HepG2 (cell line): Measurements from ENCODE around the gene ANKRD6. TPM values are rescaled to one million over a fixed set of nuclear protein-coding genes. Genes with fewer than 3 reads are reported as not detected.

ENCODE experiments used
- AKNA ChIP-seq: sonication (generic); formaldehyde crosslinking; IDR thresholded peaks from 2 replicates; pipeline ENCODE4 v1.4.0; 2020; ENCODE audit warnings: missing genetic modification reagents, borderline replicate concordance
- ETS1 ChIP-seq: sonication (generic); formaldehyde crosslinking; IDR thresholded peaks from 2 replicates; pipeline ENCODE4 v1.4.0; 2020; ENCODE audit warnings: missing genetic modification reagents
- NCOA5 ChIP-seq: sonication (generic); formaldehyde crosslinking; IDR thresholded peaks from 2 replicates; pipeline ENCODE4 v1.4.0; 2020; ENCODE audit warnings: missing genetic modification reagents
- SIN3A ChIP-seq: IDR thresholded peaks from 2 replicates; pipeline ENCODE4 v1.6.1; 2011; ENCODE audit warnings: low read depth, mild to moderate bottlenecking, control low read depth, low read length, borderline replicate concordance
- SRF ChIP-seq: IDR thresholded peaks from 2 replicates; pipeline ENCODE4 v1.6.1; 2011; ENCODE audit warnings: mild to moderate bottlenecking, low read depth, low read length, moderate library complexity
- STAG1 ChIP-seq: sonication (generic); formaldehyde crosslinking; IDR thresholded peaks from 2 replicates; pipeline ENCODE4 v1.4.0; 2020; ENCODE audit warnings: missing genetic modification reagents
- TERF1 ChIP-seq: sonication (generic); formaldehyde crosslinking; IDR thresholded peaks from 2 replicates; pipeline ENCODE4 v1.8.0; 2022; ENCODE audit warnings: mild to moderate bottlenecking, missing genetic modification reagents, moderate library complexity
- ZBTB25 ChIP-seq: IDR thresholded peaks from 2 replicates; pipeline ENCODE4 v1.6.1; 2018; ENCODE audit warnings: missing genetic modification reagents
- ZFAT ChIP-seq: sonication (generic); formaldehyde crosslinking; conservative IDR thresholded peaks from 2 replicates; pipeline ENCODE4 v1.8.1; 2023; ENCODE audit warnings: missing genetic modification reagents, inconsistent platforms
- ZFY ChIP-seq: sonication (generic); formaldehyde crosslinking; IDR thresholded peaks from 2 replicates; pipeline ENCODE4 v1.4.0; 2020; ENCODE audit warnings: missing genetic modification reagents
- ZNF34 ChIP-seq: sonication (generic); formaldehyde crosslinking; IDR thresholded peaks from 2 replicates; pipeline ENCODE4 v1.4.0; 2020; ENCODE audit warnings: mild to moderate bottlenecking, missing genetic modification reagents, borderline replicate concordance
- ZNF687 ChIP-seq: sonication (generic); formaldehyde crosslinking; IDR thresholded peaks from 2 replicates; pipeline ENCODE4 v1.5.1; 2020; ENCODE audit warnings: mild to moderate bottlenecking, missing genetic modification reagents, moderate library complexity
- ZNF83 ChIP-seq: sonication (generic); formaldehyde crosslinking; IDR thresholded peaks from 2 replicates; pipeline ENCODE4 v1.4.0; 2020; ENCODE audit warnings: missing genetic modification reagents, mild to moderate bottlenecking, borderline replicate concordance
- polyA plus RNA-seq, 8 experiments: library from polyadenylated mRNA; depleted of rRNA in 3 of 8; stranded (reverse) in 7 of 8; unstranded in 1 of 8; fragments of >200 nt; fragmentation: Illumina TruSeq in 4 of 8; extraction: Trizol in 4 of 8; gene quantifications; 2 replicates each; pipeline versions ENCODE4 v1.2.1 to v1.2.3, GENCODE V29; 2011 to 2016; ENCODE audit warnings: low read depth in 4 of 8, missing spikeins in 1 of 8, mixed read lengths in 1 of 8; ENCODE audit not compliant: insufficient read depth in 1 of 8
- total RNA-seq, 5 experiments: library from RNA; depleted of rRNA; stranded (reverse); fragments of >200 nt; fragmentation: Illumina TruSeq; extraction: Trizol; gene quantifications; 2 replicates each; pipeline ENCODE4 v1.2.3, GENCODE V29; 2016; ENCODE audit warnings: low read depth in 1 of 5

The ANKRD6 gene
- total and polyA plus RNA-seq, 2 of the 13 experiments (the other 11 are each of a cell fraction or from before 2014, with no cell fraction given) = 0.18 to 0.36 TPM

- TF ChIP-seq ZNF687 (CRISPR knock-in tag) = peak; percentile 94
- no peak for TF ChIP-seq ZBTB25 (CRISPR knock-in tag)
- peak; percentile 81 for TF ChIP-seq ZFY (CRISPR knock-in tag)
- peak; percentile 71 for TF ChIP-seq SIN3A
- no peak for TF ChIP-seq NCOA5 (CRISPR knock-in tag)
- TF ChIP-seq ETS1 = no peak
- no peak for TF ChIP-seq ZNF34 (CRISPR knock-in tag)
- peak; percentile 88; the same call in 1 of the 2 replicates for TF ChIP-seq ZNF83 (CRISPR knock-in tag)
- TF ChIP-seq ZFAT (CRISPR knock-in tag) = no peak; the same call in 1 of the 2 replicates
- no peak for TF ChIP-seq SRF
- no peak for TF ChIP-seq STAG1 (CRISPR knock-in tag)
- TF ChIP-seq TERF1 = no peak
- peak; percentile 69; the same call in 1 of the 2 replicates for TF ChIP-seq AKNA (CRISPR knock-in tag)
These were observed 205.6 kb downstream of the ANKRD6 start, which contains the start of gene LYRM2 (continued) for GRCh38 chr6:89638320-89639195.
